ENCODE results near the gene SPATA25. TPM values are rescaled to one million over a fixed set of nuclear protein-coding genes. Genes with fewer than 3 reads are reported as not detected.

SPATA25 gene
- polyA plus RNA-seq, 1 donor (not counting 4 experiments of a cell fraction or from before 2014, with no cell fraction given): not detected

DNA sequence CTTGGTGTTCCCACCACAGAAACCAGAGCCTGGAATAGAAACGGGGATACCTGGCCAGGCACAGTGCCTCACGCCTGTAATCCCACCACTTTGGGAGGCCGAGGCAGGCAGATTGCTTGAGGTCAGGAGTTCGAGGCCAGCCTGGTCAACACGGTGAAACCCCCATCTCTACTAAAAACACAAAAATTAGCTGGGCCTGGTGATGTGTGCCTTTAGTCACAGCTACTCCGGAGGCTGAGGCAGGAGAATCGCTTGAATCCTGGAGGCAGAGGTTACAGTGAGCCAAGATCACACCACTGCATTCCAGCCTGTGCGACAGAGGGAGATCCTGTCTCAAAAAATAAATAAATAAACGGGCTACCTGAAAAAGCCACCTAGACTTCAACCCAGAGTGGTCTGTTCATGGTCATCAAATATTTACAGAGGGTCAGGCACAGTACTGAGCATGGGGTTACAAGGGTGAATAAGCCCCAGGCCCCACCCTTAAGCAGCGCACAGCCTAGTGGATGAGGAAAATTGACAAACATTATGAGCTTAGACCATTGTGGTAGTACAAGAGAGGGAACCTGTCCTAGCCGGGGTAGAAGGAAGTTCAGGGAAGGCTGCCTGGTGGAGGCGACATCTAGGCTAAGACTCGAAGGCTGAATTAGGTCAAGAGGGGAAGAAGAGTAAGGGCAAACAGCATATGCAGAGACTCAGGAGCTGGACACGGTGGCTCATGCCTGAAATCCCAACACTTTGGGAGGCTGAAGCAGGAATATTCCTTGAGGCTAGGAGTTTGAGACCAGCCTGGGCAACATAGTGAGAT lies 39.9 kb upstream of the SPATA25 start:
- H3K36me3 ChIP-seq (ENCODE audit: control insufficient read depth in 2 of 2, extremely low read depth in 1 of 2, insufficient read depth in 2 of 2, low read length in 2 of 2): no peaks in the 10 kb centered on the region
- no peak overlapping the region for H3K4me3 ChIP-seq (ENCODE audit: control insufficient read depth in 2 of 3, extremely low read depth in 1 of 3, insufficient read depth in 2 of 3, low read depth in 1 of 3, low read length in 3 of 3)
- no peak for TF ChIP-seq EZH2 (IDR thresholded peaks at IDR 0.05; ENCODE audit: low read length)
- no peak for TF ChIP-seq CTCF (optimal IDR thresholded peaks at IDR 0.05 in 1 of 3, IDR thresholded peaks at IDR 0.05 in 1 of 3, conservative IDR thresholded peaks at IDR 0.05 in 1 of 3; ENCODE audit: extremely low read depth in 1 of 3, insufficient read depth in 2 of 3, low read length in 3 of 3)
- no peaks in the 10 kb centered on the region for H3K9me3 ChIP-seq (ENCODE audit: control insufficient read depth, low read depth, low read length)
- H3K27me3 ChIP-seq (ENCODE audit: control insufficient read depth, extremely low read depth, insufficient read depth, low read length): peaks cover 2% of the 10 kb centered on the region
- no peak for DNase-seq (ENCODE audit: low read depth, low spot score)
- no peaks in the 10 kb centered on the region for H3K79me2 ChIP-seq (ENCODE audit: control insufficient read depth, insufficient read depth, low read length)
- no peaks in the 10 kb centered on the region for H3K4me1 ChIP-seq (ENCODE audit: control insufficient read depth, extremely low read depth, insufficient read depth, low read length)
- no peaks in the 10 kb centered on the region for H4K20me1 ChIP-seq (ENCODE audit: control insufficient read depth, extremely low read depth, insufficient read depth, low read length)
- no peak overlapping the region for H3K4me2 ChIP-seq (ENCODE audit: control insufficient read depth, extremely low read depth, insufficient read depth, low read depth, low read length)
- H3K9me1 ChIP-seq (ENCODE audit: control insufficient read depth, extremely low read depth, insufficient read depth, low read length): no peaks in the 10 kb centered on the region
- dilution Hi-C loops (cut with MboI; ENCODE audit: extremely low pct_ligation_motif_present, low sequenced_read_pairs): no loop called here
- H3K9ac ChIP-seq (ENCODE audit: control insufficient read depth, extremely low read depth, insufficient read depth, low read length): no peak overlapping the region
- H2AFZ ChIP-seq (ENCODE audit: control insufficient read depth, low read length): no peak overlapping the region
- no peak overlapping the region for H3K27ac ChIP-seq (ENCODE audit: control insufficient read depth, insufficient read depth, low read length)
- no peak for FAIRE-seq

GRCh38 chr20:45926731-45927070 lies 39.3 kb upstream of the SPATA25 start:
- Histone ChIP-seq H3K9me3 (ENCODE audit: control insufficient read depth, low read depth, low read length) (no peaks in the 10 kb centered on the region), H3K4me2 (ENCODE audit: control insufficient read depth, extremely low read depth, insufficient read depth, low read depth, low read length) (no peak overlapping the region), H4K20me1 (ENCODE audit: control insufficient read depth, extremely low read depth, insufficient read depth, low read length) (no peaks in the 10 kb centered on the region), H3K9me1 (ENCODE audit: control insufficient read depth, extremely low read depth, insufficient read depth, low read length) (no peaks in the 10 kb centered on the region), H3K36me3 (ENCODE audit: control insufficient read depth in 2 of 2, extremely low read depth in 1 of 2, insufficient read depth in 2 of 2, low read length in 2 of 2) (no peaks in the 10 kb centered on the region), H3K79me2 (ENCODE audit: control insufficient read depth, insufficient read depth, low read length) (no peaks in the 10 kb centered on the region), H2AFZ (ENCODE audit: control insufficient read depth, low read length) (no peak overlapping the region), H3K27ac (ENCODE audit: control insufficient read depth, insufficient read depth, low read length) (no peak overlapping the region), H3K4me3 (ENCODE audit: control insufficient read depth in 2 of 3, extremely low read depth in 1 of 3, insufficient read depth in 2 of 3, low read depth in 1 of 3, low read length in 3 of 3) (no peak overlapping the region), H3K4me1 (ENCODE audit: control insufficient read depth, extremely low read depth, insufficient read depth, low read length) (no peaks in the 10 kb centered on the region), H3K27me3 (ENCODE audit: control insufficient read depth, extremely low read depth, insufficient read depth, low read length) (peaks cover 2% of the 10 kb centered on the region), H3K9ac (ENCODE audit: control insufficient read depth, extremely low read depth, insufficient read depth, low read length) (no peak overlapping the region)
- DNase-seq (ENCODE audit: low read depth, low spot score) (no peak), FAIRE-seq (no peak)
- dilution Hi-C loops (cut with MboI; ENCODE audit: extremely low pct_ligation_motif_present, low sequenced_read_pairs): no loop called here
- TF ChIP-seq EZH2 (IDR thresholded peaks at IDR 0.05; ENCODE audit: low read length) (no peak), CTCF (optimal IDR thresholded peaks at IDR 0.05 in 1 of 3, IDR thresholded peaks at IDR 0.05 in 1 of 3, conservative IDR thresholded peaks at IDR 0.05 in 1 of 3; ENCODE audit: extremely low read depth in 1 of 3, insufficient read depth in 2 of 3, low read length in 3 of 3) (no peak)
